DMS153 (cell line): ENCODE data around the gene SNTA1.
A peak's percentile ranks its signal among the peaks of the same experiment; 100 is the strongest.
"Not testable (repeated sequence)": the region's sequence is repeated elsewhere in the genome, so short reads cannot be mapped to it uniquely, and the experiment has no call there.

ENCODE experiments used
- DNase-seq: peaks from one replicate; lab custom pipeline; 2025; lab: John Stamatoyannopoulos, UW

SNTA1 gene

DNA sequence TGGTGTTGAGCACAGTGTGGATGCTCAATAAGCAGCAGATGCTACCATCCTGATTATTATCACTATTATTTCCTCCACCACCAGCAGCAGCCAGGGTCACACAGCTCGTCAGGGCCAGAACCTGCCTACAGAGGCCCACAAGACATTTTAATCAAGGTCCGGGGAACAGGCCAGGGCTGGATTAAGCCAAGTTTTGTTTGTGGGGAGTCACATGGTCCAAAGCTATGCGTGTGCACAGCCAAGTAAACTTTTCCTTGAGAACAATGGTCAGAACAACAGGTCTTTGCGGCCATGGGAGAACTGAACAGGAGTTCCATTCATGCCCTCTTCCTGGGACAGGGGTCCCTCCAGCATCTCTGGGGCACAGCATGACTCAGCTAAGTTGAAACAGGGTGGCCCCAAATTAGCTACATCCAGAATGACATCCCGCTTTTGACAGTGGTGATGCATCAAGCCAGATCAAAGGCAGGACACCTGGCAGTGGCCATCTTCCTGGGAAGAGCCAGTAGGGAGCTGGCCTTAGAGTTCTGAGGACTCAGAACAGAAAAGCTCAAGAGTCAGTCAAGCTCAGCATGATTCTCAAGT is 11.7 kb downstream of the SNTA1 start:
- no peak for DNase-seq

DNA sequence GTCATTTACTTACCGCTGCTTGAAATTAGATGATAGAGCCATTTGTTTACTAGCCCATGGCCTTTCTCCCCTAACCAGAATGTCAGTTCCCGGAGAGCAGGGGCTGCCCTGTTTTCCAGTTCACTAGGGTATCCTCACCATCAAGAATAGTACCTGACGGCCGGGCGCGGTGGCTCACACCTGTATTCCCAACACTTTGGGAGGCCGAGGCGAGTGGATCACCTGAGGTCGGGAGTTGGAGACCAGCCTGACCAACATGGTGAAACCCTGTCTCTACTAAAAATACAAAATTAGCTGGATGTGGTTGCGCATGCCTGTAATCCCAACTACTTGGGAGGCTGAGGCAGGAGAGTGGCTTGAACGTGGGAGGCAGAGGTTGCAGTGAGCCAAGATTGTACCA is 19.7 kb downstream of the SNTA1 start:
- not testable (repeated sequence) for DNase-seq

DNA sequence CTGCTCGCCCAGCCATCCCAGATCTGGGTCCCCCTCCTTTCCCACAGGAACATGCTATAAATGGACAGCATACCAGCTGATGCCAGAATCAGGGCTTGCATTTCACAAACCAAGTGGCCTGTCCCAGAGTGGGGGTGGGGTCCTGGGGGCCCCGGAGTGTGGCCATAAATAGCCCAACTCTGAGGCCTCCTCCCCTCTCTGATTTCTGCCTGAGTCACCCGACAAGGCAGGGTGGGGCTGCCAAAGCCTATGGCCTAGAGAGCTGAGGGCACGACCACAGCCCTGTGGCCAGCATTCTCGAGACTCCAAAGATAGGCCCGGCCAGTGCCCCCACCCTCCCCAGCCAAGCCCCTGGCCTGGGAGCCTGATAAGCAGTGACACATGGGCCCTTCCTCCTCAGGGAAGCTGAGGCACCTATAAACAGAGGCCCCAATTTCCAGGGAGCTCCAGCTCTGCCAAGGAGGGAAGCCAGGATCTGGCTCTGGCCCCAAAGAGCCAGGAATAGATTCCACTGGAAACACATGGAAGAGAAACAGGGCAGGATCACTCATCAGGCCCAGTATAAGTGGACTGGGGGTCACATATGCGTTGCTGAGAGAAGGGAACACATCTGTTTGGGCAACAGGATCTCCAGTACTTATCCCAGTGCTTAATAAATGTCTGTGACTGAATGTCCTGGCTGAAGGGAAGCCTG is 20.3 kb downstream of the SNTA1 start:
- no peak for DNase-seq

DNA sequence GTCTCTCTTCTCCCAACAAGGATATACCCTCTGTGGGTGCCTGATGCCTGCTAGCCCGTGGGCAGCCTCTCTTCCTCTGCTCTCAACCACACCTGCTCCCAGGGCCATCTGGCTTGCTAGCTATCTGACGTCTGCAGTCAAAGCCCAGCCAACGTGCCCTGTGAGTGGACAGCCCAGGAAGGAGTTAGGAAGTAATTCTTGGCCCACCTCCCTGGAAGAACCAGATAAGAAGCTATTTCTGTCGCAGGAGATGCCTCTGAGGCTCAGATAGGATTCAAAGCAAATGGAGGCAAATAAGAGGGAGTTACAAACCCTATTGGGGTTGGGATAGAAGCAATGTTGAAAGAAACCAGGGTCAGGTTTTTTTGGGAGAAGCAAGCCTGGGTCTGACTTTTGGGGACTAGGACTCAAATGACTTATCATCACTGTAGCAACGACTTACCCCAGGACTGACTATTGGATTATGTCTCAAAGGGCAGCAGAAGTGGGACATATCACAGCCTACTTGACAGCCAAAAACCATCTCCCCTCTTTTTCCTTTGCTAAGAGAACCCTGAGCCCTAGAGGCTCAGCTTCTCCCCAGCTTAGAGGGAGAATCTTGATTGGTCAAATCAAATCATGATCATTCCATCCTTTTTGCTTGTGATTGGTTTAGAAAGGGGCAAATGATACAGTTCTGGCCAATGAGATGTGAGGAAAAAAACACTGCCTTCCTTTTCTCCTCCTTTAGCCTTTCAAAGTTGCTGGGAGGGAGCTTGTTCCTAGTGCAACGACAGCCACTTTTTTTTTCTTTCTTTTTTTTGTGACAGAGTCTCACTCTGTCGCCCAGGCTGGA is 24.2 kb downstream of the SNTA1 start:
- DNase-seq: no peak

DNA sequence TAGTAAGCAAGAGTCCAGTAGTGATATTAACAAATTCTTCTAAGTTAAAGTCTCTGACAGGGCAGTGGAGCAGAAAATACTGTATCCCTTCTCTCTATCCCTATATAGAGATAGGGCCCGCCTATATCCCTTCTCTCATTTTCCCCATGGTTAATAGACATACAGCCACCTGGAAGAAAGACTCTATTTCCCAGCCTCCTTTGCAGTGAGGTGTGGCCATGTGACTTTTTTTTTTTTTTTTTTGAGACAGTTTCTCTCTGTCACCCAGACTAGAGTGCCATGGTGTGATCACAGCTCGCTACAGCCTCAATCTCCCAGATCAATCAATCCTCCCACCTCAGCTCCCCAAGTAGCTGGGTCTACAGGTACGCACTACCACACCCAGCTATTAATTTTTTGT is 25.5 kb downstream of the SNTA1 start:
- no peak for DNase-seq

DNA sequence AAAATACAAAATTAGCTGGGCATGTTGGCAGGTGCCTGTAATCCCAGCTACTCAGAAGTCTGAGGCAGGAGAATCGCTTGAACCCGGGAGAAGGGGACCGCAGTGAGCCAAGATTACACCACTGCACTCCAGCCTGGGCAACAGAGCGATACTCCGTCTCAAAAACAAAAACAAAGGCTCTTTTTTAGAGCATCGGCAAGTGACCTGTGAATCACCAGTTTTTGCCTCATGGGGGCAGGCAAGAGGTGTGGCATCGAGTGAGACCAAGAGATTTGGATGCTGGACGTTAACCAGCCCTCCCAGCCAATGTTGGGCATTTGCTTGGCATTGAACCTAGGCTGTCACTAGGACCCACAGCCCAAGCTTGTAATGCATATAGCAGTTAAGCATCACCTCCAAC is 27.6 kb downstream of the SNTA1 start:
- DNase-seq: no peak

DNA sequence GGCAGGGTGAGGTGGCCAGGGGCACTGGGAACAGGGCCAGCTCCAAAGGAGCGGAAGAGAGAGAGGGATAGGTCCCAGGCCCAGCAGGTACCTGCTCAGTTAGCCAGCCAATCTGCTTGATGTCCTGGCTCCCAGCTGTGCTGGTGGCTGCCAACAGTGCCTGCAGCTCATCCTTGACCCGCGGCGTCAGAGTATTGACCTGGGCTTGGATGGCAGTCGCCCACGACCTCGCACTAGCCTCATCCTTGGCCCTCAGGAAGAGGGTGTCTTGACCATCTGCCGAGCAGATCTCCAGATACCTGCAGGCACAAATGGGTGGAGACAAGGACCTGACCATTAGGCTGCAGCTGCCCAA is 31.1 kb downstream of the SNTA1 start:
- no peak for DNase-seq

DNA sequence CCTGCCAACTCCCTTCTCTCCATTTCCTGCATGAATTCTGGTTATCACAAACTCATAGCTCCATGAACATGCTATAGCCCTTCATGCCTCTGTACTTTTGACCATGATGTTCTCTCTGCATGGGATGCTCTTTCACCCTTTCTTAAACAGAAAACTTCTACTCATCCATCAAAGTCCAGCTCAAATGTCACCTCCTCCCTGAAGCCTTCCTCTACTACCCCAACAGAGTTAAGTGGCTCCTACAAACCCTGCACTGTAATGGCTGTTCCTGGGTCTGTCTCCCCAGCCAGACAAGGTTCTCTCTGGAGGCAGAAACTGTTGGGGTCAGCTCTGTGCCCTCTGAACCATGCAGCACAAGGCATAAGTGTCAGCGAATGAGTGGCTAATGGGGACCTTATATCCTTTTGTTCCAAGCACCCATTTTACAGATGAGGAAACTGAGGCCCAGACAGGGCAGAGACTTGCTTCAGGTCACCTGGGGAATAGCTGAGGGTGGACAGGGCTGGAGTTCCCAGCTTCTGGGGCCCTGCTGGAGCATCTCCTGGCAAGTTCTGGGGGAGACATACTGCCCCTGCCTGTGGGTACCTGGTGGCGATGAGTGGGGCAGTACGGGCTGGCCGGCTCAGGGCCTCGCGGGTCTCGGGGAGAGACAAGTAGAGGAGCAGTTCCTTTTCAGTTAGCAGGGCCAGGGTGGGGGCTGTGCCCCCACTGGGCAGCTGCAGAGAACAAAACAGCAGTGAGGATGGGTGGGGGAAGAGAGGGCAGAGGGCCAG is 31.7 kb downstream of the SNTA1 start:
- no peak for DNase-seq

DNA sequence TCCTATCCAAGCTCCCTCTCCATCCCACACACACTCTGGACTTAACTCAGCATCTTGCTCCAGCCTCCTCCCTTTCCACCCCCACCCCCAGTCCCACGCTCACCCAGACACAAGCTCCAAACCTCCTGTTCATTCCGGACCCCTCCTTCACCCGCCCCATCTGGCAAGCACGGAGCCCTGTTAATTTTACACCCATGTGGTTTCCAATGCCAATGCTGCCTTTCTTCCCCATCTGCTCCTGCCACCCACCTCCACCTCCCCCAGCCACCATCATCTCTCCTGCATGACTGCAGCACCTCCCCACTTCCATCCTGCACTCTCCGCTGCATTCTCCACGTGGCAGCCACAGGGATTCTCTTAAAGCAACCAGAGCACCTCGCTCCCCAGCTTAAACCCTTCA is 32.3 kb downstream of the SNTA1 start:
- DNase-seq: no peak

DNA sequence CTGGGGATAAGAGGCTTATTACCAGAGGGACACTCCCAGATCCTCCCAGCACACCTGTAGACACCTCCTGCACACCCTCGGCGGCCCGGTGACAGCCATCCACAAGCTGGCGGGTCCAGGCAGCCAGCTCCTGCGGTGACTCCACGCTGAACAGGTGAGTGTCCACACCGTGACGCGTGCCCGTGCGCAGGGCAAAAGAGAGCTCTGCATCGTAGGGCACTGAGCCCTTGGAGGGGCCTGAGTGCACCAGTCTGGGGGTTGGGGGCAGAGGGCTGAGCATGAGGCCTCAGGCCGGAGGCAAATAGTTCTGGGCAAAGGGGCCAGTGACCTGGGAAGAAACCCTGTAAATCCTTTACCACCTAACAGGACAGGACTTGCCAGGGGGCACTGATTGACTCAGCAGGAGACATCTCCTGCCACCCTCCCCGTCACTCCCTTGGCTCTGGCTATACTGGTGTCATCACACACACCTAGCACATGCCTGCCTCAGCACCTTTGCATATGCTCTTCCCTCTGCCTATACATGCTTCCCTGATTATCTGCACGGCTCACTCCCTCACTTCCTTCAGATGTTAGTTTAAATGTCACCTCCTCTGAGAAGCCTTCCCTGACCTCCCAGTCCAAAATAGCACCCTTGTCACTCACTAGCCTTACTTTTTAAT is 33.4 kb downstream of the SNTA1 start:
- no peak for DNase-seq

DNA sequence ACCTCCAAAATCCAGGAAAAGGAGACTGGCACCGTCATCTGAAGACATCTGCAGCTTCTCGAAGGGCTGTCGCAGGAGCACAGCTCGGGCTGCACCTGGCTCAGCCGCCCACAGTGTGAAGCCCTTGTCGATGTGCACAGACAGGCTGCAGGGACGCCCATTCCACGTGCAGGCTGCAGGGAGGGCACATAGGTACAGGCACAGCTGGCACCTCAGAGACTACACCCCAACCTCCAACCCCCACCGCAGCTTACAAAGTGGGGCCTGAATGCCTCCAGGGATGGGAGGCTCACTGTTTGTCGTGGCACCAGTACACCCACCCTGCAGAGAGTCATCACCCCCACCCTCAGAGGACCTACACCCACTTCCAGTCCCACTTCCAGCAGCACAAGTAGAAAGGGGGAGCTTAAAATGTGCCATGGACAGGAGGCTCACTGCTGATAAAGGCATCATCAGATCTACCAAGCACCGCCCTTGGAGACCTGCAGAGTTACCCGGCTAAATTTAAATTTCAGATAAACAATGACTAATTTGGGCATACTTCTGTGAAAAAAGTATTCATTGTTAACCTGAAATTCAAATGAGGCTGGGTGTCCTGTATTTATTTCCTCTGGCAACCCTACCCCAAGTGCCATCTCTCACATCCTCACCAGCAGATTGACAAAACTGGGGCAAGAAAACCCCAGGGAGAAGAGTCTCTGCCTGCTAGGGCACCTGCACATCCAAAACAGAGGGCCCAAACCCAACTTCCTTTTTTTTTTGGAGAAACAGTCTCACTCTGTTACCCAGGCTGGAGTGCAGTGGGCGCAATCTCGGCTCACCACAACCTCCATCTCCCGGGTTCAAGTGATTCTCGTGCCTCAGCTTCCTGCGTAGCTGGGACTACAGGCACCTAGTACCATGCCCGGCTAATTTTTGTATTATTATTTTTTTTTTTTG is 34.6 kb downstream of the SNTA1 start:
- DNase-seq: no peak

DNA sequence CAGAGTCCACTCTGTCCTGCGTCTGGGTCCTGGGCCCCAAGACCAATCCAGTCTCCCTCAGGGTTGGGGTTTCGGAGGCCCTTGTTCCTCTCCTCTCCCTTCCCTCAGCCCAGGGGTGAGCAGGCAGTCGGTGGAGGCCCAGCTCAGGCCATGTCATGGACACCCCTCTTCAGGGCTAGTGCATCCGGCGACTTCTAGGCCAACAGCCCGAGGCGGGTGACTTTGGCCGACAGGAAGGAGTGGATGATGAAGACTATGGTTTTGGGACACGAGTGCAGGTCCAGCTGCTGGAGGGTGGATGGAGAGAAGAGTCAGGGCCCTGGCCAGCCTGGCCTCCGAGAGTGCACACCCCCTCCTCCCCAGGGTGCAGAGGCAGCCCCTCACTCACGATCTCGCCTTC is 35.2 kb downstream of the SNTA1 start:
- DNase-seq: no peak

DNA sequence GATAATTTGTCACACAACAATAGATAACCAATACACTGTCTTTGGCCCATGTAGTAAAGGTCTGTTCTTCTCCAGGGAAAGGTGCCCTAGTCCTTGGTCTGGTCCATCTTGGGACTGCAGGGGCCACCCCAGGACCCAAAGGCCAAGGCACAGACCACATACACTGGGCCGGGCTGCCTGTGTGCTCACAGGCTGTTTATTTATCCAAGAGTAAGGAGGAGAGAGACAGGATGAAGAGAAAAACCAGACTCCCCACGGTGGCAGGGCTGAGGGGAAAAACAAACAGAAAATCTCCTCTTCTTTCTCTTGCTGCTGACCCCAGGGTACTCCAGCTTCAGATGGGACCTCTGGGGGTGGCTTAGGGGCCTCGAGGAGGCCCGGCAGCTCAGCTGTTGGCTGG is 35.8 kb downstream of the SNTA1 start:
- DNase-seq: no peak

DNA sequence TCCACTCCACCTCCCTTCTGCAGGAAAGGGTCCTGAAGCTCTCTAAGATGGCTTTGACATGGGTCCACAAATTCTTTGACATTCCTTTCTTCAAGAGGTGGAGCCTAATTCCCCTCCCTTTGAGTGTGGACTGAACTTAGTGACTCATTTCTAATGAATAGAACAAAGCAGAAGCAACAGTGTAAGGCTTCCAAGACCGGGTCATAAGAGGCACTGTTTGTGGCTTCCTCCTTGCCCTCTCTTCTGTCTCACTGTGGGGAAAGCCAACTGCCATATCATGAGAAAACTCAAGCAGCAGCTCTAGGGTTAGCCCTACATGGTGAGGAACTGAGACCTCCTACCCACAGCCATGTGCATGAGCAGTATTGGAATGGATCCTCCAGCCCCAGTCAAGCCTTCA is 36.3 kb downstream of the SNTA1 start:
- no peak for DNase-seq

DNA sequence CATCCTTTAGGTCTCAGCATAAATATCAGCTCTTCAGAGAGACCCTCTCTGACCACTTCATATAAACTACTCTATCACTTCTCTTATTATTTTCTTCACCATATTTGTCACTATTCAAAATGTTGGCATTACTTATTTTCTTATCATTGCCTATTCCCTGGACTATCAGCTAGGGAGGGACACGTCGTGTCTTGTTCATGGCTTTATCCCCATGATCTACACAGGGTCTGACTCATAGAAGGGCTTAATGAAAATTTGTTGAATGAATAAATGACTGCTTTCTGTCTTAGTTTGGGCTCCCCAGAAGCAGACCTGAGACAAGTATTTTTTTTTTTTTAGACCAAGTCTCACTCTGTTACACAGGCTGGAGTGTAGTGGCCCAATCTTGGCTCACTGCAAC is 39.3 kb downstream of the SNTA1 start:
- DNase-seq: no peak

DNA sequence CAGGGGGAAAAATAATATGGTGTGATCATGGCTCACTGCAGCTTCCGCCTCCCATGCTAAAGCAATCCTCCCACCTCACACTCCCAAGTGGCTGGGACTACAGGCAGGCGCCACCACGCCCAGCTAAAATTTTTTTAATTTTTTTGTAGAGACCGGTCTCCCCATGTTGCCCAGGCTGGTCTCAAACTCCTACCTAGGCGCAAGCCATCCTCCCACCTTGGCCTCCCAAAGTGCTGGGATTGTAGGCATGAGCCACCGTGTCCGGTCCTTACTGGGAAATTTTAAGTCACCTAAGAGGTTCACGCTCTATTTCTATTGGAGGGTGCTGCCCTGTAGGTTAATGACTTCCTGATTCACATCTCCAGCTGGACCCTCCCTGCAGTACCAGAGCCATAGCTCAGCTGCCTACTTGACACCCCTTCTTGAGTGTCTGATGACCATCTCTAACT is 41.6 kb downstream of the SNTA1 start:
- no peak for DNase-seq

DNA sequence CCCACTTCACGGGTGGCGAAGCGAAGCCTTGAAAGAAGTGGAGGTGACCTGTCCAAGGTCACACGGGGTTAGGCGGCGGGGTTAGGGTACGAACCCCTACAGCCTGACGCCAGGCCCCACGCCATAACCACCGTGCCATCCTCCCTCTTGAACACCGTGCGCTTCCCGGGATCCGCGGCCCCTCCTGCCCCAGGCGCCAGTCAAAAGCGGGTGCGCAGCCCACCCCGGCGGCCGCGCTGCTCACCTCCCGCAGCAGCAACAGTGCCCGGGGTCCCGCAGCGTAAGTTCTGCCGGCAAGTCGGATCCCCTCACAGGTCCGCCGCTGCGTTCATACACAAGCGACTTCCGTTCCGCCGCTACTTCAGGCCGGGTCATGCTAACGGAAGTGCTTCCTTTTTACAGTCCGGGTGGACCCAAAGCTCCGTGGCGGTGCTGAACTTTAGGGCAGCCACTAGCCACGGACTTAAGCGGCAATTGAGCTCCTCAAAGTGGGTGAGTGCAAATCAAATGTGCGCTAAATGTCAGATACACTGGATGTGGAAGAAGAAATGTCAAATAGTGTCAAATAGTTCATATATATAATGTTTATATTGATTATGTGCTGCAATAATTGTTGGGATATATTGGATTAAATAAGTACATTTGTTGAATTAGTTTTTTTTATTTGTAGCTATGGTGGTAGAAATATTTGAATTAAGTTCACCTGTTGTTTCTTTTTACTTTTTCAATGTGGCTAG is 42.2 kb downstream of the SNTA1 start, which contains the start of gene CDK5RAP1:
CDK5RAP1 (minus strand) TSS at position 336 of the 737 bp plus-strand sequence. CDS start 4,455 bp downstream, outside the sequence.
- peak; percentile 76 for DNase-seq

DNA sequence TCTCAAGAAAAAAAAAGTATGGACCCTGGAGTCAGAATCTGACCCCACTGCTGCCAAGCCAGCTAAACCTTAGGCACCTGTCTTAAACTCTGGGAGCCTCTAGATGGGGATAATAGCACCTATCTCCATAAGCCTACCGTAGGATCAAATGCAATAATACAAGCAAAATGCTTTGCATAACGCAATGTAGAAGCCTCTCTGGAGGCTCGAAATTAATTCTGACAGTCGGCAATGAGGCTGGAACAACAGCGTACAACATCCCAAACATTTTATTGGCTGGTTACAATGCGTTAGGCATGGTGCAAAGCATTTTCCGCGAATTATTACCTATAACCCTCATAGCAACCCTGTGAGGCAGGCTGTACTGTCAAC is 42.8 kb downstream of the SNTA1 start:
- no peak for DNase-seq

DNA sequence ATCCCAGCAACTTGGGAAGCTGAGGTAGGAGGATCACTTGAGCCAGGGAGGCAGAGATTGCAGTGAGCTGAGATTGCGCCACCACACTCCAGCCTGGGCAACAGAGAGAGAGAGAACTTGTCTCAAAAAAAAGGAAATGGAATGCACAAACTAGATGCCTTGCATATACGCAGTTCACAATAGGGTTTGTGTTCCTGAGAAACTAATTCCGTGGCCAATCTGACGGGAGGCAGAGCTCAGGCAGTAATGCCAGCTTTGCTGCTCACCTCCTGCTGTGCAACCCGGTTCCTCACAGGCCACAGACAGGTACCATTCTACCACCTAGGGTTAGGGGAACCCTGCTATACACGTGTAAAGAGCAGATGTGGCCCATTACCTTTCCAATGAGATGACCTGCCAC is 43.6 kb downstream of the SNTA1 start:
- no peak for DNase-seq

DNA sequence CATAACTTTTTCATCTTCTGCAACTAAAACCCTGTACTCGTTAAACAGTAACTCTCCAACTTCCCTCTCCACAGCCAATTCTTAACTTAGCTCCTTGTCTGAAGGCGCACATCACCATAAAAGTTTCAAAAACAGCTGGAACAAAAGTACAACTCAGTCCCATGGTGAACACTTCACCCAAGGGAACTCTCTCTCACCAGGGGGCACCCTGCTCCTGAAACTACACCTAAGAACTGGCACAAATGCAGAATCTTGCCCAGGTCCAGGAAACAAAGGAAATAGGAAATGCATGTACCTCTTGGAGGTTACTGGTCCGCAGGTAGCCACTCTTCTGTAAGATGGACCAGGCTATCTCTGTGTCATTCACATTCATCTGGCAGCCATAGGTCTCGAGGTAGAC is 48.8 kb downstream of the SNTA1 start:
- no peak for DNase-seq
